Activated CD4-positive, alpha-beta T cell treated with anti-CD3 and anti-CD28 coated beads for 48 hours (primary cell): ENCODE data around the gene CACNA1G.

Source experiments
- DNase-seq: peaks from one replicate; pipeline ENCODE4 v3.0.0-alpha.2; 2020

The CACNA1G gene

GRCh38 chr17:50618300-50618699, 57.8 kb downstream of the CACNA1G start:
- DNase-seq = no peak

GRCh38 chr17:50618941-50619340, 58.4 kb downstream of the CACNA1G start:
- DNase-seq = no peak

DNA sequence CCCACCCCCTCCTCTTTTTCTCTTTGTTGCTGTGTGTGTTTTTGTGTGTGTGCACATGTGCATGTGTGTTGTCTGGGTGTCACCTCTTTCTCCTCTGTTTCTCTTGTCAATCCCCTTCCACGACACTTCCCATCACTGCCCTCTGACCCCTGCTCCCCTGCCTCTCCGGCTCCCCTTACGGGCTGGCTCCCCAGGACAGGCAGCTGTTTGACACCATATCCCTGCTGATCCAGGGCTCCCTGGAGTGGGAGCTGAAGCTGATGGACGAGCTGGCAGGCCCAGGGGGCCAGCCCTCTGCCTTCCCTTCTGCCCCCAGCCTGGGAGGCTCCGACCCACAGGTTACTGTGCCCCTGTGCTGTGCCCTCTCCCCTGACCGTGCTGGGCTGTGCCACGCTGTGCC, 59.0 kb downstream of the CACNA1G start:
- no peak for DNase-seq

GRCh38 chr17:50620237-50620636, 59.7 kb downstream of the CACNA1G start:
- DNase-seq = no peak

- DNase-seq = no peak
These were observed 60.3 kb downstream of the CACNA1G start for GRCh38 chr17:50620858-50621257.

DNA sequence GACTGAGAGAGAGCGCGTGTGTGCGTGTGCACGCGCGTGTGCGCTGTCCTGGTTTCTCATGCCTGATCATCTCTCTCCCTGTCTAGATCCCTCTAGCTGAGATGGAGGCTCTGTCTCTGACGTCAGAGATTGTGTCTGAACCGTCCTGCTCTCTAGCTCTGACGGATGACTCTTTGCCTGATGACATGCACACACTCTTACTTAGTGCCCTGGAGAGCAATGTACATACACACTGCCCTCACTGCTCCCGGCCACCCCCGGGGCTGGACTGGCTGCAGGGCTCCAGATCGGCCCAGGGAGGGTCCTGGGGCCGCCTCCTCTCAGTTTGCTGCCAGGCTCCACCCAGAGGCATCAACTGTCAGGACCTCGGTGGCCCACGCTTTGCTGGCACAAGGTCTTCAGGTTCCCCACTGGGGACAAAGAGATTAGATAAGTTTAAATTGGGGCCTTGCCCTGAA, 61.1 kb downstream of the CACNA1G start:
- DNase-seq = no peak

DNA sequence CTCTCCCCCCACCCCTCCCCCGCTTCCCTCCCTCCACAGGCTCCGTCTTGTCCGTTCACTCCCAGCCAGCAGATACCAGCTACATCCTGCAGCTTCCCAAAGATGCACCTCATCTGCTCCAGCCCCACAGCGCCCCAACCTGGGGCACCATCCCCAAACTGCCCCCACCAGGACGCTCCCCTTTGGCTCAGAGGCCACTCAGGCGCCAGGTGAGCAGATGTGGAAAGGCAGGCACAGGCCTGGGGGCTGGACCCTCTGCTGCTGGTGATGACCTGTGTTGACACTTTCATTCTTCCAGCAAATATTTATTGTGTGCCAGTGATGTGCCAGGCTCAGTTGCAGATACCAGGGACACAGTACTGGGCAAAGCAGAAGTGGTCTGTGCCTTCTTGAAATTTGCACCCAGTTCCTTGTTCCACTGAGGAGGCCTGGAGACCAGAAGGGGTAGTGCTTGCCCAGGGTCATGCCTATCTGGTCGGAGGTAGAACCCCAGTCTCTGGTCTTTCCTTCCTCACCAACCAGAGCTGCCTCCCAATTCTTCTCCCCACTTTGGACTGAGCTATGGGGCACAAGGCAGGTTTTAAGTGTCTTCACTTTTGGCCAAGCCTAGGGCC, 63.9 kb downstream of the CACNA1G start:
- DNase-seq = no peak

- no peak for DNase-seq
These were observed 64.7 kb downstream of the CACNA1G start for GRCh38 chr17:50625032-50625871.

GRCh38 chr17:50626037-50626574, 65.6 kb downstream of the CACNA1G start:
- DNase-seq = peak; percentile 81

- no peak for DNase-seq
These were observed 66.7 kb downstream of the CACNA1G start for GRCh38 chr17:50627036-50627781.

DNA sequence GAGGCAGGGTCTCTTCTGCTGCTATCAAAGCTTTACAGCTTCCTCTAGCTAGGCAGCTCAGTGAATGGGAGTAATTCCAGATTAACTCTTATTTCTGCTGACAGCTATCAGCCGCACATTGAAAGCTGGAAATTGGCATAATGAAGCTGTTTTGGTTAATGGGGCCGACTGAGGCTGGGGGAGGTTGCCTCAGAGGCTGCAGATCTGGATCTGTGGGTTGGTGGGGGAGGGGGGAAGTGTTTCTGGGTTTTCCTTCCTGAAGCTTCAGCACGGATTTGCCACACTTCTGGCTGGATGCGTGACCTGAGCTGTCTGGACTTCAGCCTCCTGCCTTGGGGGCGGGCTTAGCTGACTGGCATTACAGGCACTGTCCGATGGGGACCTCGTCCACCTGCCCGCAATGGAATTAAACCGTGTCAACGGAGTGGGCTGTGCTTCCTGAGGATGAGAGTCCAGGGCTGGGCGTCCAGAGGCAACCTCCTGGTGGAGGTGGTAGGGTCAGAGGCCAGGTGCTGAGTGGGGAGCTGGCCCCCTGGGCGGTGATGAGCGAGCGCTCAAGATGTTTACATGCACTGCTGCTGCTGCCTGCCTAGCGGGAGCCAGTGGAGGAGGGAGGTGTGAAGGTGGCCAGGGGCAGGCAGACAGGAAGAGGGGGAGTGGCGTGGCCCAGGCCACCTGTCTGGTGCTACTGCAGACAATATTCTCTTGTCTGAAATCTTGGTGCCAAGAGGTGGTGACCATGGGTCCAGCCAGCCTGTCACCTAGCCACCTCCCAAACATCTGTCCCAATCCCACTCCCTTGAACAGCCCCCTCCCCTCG, 67.5 kb downstream of the CACNA1G start:
- no peak for DNase-seq

GRCh38 chr17:50629902-50630301, 69.4 kb downstream of the CACNA1G start:
- DNase-seq = no peak

DNA sequence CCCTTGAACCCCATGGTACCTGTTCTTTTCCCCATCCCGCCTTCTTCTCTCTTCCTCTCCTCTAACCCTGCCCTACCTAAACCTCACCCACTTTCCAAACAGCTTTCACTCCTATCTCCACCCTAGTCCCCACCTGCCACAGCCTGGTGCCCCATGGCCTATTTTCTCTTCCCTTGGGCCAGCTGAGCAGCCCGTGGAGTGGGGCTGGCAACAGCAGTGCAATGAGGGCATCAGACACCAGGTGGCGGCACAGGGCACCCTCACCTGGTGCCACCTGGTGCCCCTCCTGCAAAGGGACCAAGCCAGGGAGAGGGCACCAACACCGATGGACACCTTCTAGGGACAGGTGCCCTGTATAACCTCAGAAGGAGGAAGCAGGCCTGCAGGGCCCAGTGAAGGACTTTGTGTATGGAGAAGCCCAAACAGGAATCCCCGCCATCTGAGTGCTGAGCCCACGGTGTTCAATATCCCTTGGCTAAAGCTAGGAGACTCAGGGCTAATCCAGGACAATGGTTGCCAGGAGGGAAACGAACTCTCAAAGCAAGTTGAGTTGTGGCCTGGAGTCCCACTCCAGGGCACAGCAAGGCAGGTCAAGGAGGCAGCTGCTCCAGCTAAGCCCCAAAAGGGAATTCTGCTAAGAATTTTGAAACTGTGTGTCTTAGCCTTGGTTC, 70.1 kb downstream of the CACNA1G start:
- peak; percentile 74 for DNase-seq

DNA sequence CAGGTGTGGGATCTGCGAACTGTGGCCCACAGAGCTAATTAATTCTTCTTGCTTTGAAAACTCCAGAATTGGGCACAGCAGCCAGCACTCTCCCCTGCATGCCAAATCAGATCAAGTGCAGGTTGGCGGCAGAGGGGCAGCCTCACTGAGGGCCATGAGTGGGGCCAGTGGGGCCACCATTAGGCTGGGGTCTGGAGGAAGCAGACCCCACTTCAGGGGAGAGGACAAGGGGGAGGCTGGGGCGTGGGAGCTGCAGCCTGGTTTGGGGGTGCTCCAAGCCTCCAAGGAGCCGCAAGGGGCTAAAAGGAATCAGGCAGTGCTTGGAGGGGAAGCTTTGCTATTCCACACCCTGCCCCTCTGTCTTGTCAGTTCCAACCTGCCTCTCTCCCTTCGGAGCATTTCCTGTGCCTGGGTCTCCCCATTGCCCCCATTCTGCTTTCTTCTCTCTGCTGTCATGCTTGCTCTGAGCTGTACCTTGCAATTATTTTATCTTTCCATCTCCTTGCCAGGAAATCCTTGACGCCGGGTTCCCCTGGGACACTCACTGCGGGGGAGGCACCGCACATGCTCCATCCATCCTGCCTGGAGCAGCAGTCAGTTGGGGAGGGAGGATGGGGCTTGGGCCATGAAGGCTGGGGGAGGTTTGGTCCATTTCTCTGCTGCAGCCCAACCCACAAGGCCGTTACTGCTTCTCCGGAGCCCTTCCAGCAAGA, 70.8 kb downstream of the CACNA1G start:
- DNase-seq = no peak

GRCh38 chr17:50631908-50632571, 71.5 kb downstream of the CACNA1G start:
- DNase-seq = no peak

GRCh38 chr17:50632637-50633036, 72.1 kb downstream of the CACNA1G start:
- no peak for DNase-seq

DNA sequence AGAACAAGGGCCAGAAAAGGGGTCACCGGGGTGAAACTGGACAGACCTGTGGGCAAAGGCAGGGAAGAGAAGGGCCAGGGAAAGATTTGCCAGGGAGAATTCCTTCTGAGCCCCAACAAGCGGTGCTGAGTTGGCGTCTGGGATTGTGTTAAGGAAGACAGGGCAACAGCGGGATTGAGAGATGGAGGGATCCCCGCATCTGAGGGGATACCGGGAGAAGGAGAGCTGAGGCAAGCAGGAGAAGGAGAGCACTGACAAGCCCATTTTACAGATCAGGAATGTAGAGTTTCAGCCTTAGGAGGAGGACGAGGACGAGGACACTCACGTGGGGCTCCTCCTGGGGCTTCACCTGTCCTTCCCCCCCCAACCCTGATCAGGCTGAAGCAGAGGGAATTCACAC, 73.2 kb downstream of the CACNA1G start:
- no peak for DNase-seq

DNA sequence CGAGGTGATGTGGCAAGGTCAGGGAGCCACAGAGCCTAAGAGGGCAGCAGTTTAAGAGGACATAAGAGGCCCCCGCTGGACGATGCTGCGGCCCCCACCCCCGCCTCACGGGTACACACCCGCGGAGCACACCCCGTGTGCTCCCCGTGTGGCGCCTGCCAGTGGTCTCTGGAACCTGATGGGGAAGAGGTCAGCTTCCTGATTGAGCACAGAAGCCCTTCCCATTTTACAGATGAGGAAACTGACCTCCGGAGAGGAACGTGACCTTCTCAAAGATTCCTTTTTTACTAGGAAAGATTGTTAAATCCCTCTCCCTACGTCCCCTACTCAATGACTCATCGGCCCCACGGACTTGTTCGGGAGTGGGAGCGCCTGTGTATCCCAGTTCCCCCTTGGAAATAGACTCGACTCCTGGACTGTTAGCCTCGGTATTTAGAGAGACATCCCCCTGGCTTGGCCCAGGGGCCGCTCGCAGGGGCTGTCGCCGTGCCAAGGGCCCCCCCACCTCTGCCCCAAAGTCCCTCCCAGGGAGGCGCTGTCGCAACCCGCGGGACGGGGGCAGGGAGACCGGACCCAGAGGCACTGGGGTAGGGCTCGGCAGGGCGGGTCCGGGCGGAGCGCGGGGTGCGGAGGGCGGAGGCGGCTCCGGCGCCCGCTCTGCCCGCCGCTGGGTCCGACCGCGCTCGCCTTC, 73.9 kb downstream of the CACNA1G start, which contains the start of gene ABCC3:
Gene ABCC3 (plus strand): TSS at position 658 of the 691 bp plus-strand sequence. CDS start 56 bp downstream, outside the sequence.
- DNase-seq = no peak

DNA sequence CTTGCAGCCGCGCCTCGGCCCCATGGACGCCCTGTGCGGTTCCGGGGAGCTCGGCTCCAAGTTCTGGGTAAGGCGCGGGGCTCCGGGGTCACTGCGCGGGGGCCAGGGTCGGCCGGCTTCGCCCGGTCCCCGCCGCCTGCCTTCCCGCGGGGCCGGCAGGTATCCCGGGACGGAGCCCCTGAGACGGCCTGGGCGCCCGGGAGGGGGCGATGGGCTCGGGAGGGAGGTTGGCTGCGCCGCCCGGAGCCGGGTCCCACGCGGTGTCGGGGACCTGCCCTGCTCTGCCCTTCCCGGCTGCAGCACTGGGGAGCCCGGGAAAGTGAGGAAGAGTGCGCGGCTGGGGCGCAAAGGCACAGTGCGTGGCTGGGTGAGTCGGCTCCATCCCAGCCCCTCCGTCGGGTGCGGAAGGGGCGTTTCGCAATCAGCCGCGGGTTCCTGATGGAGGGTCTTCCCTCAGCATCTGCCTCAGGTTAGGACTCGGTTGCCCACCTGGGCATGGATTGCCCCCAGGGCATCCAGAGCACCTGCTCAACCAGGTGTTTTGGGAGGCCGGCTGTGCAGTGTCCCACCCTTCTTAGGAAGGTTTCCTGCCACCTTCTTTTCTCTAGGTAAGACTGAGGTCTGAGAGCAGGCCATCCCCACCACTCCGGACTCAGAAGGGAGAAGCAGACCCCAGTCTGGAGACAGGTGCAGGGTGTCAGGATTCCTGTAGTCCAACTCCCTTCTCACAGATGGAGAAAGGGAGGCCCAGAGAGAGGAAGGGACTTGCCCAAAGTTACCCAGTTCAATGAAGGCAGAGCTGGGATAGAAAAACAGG, 74.6 kb downstream of the CACNA1G start:
- DNase-seq = no peak
